ENCODE results near the gene DDT. TPM values are rescaled to one million over a fixed set of nuclear protein-coding genes. Genes with fewer than 3 reads are reported as not detected.
"Not testable (repeated sequence)": the region's sequence is repeated elsewhere in the genome, so short reads cannot be mapped to it uniquely, and the experiment has no call there.

Gene DDT
- 80.3 and 83.4 TPM in 2 replicates for total RNA-seq

DNA sequence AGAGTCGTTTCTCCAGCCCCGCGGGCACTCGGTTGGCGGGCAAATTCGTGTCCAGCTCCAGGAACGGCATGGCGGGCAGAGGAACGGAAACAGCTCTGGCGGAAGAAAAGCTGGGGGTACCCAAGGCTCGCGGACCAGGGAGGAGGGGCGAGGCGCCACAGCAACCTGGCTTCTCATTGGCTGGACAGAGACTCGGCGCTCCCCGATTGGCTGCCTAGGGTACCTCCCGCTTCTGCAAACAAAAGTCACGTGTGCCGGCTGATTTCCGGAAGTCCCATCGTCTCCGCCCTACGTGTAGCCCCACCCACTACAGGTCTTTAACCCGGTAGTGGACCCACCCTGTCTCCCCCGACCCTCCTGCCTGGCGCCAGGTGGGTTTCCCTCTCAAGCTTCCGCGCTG lies at the start of gene DDT:
TSS of gene DDT (minus strand) at position 97 of the 400 bp plus-strand sequence. CDS start at position 70, 27 bp downstream.
- Histone ChIP-seq H3K36me3 (ENCODE audit: insufficient read depth, low read length) (peaks cover 25% of the 10 kb centered on the region), H3K79me2 (ENCODE audit: insufficient read depth, low read length) (peaks cover 26% of the 10 kb centered on the region)
- H2AFZ ChIP-seq (ENCODE audit: low read length); H3K27me3 ChIP-seq (ENCODE audit: insufficient read depth, low read length); H3K4me1 ChIP-seq (ENCODE audit: insufficient read depth, low read length); DNase-seq (ENCODE audit: insufficient read length, low spot score, missing footprints); H3K4me2 ChIP-seq (ENCODE audit: insufficient read depth, low read length); H3K4me3 ChIP-seq (ENCODE audit: insufficient read depth, low read length); H3K9me3 ChIP-seq (ENCODE audit: low read depth, low read length); H4K20me1 ChIP-seq (ENCODE audit: insufficient read depth, low read length); H3K27ac ChIP-seq (ENCODE audit: low read depth, low read length): not testable (repeated sequence)

DNA sequence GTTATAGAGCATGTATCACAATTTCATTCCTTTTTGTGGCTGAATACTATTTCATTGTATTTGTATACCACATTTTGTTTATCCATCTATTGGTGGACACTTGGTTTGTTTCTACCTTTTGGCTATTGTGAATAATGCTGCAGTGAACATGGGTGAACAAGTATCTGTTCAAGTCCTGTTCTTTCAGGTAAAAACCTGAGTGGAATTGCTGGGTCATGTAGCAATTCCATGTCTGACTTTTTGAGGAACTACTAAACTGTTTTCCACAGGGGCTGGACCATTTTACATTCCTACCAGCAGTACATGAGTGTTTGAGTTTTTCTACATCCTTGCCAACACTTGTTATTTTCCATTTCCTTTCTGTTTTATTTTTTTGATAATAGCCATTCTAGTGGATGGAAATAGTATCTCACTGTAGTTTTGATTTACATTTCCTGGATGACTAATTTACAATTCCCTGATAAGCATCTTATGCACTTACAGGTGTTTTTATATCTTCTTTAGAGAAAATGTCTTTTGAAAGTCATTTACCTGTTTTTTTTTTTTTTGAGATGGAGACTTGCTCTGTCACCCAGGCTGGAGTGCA lies 49.1 kb upstream of the DDT start:
- no peak for DNase-seq (ENCODE audit: insufficient read length, low spot score, missing footprints)
- Histone ChIP-seq H3K4me3 (ENCODE audit: insufficient read depth, low read length) (no peak overlapping the region), H3K79me2 (ENCODE audit: insufficient read depth, low read length) (peaks cover 67% of the 10 kb centered on the region), H3K9me3 (ENCODE audit: low read depth, low read length) (no peaks in the 10 kb centered on the region), H4K20me1 (ENCODE audit: insufficient read depth, low read length) (peaks cover 19% of the 10 kb centered on the region), H2AFZ (ENCODE audit: low read length) (no peak overlapping the region), H3K4me1 (ENCODE audit: insufficient read depth, low read length) (no peaks in the 10 kb centered on the region), H3K27ac (ENCODE audit: low read depth, low read length) (no peak overlapping the region), H3K36me3 (ENCODE audit: insufficient read depth, low read length) (no peaks in the 10 kb centered on the region), H3K27me3 (ENCODE audit: insufficient read depth, low read length) (no peaks in the 10 kb centered on the region), H3K4me2 (ENCODE audit: insufficient read depth, low read length) (no peak overlapping the region)
- TF ChIP-seq, protein P1, sequence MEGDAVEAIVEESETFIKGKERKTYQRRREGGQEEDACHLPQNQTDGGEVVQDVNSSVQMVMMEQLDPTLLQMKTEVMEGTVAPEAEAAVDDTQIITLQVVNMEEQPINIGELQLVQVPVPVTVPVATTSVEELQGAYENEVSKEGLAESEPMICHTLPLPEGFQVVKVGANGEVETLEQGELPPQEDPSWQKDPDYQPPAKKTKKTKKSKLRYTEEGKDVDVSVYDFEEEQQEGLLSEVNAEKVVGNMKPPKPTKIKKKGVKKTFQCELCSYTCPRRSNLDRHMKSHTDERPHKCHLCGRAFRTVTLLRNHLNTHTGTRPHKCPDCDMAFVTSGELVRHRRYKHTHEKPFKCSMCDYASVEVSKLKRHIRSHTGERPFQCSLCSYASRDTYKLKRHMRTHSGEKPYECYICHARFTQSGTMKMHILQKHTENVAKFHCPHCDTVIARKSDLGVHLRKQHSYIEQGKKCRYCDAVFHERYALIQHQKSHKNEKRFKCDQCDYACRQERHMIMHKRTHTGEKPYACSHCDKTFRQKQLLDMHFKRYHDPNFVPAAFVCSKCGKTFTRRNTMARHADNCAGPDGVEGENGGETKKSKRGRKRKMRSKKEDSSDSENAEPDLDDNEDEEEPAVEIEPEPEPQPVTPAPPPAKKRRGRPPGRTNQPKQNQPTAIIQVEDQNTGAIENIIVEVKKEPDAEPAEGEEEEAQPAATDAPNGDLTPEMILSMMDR (IDR thresholded peaks at IDR 0.05; ENCODE audit: extremely low read depth, low read depth, low read length) = no peak

DNA sequence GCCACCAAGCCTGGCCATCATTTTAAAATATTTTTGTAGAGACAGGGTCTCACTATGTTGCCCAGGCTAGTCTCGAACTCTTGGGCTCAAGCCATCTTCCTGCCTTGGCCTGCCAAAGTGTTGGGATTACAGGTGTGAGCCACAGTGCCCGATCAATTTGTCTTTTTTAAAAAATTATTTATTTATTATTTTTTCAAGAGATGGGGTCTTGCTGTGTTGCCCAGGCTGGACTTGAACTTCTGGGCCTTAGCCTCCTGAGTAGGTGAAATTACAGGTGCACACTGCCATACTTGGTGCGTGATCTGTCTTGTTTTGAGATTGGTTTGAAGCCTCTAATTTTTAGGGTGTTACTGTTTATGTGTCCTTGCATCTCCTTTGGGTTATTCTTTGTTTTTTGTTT lies 47.1 kb upstream of the DDT start:
- no peak for DNase-seq (ENCODE audit: insufficient read length, low spot score, missing footprints)
- H3K4me3 ChIP-seq (ENCODE audit: insufficient read depth, low read length) = no peak overlapping the region

DNA sequence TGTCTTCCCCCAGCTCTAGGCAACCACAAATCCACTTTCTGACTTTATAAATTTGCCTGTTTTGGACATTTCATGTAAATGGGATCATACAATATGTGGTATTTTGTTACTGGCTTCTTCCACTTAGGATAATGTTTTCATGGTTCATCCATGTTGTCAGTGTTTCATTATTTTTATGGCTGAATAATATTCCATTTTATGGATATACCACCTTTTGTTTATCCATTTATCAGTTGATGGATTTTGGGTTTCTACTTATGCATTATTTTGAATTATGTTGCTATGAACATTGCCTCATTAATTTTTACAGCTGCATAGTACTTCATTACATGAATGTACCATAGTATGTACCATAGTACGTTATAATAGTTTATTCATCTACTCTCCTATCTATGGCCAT lies 41.9 kb upstream of the DDT start:
- no peak for DNase-seq (ENCODE audit: insufficient read length, low spot score, missing footprints)
- Histone ChIP-seq H3K9me3 (ENCODE audit: low read depth, low read length) (no peaks in the 10 kb centered on the region), H2AFZ (ENCODE audit: low read length) (no peak overlapping the region), H3K4me3 (ENCODE audit: insufficient read depth, low read length) (no peak overlapping the region), H3K36me3 (ENCODE audit: insufficient read depth, low read length) (peaks cover 10% of the 10 kb centered on the region), H3K79me2 (ENCODE audit: insufficient read depth, low read length) (peaks cover 73% of the 10 kb centered on the region), H3K27me3 (ENCODE audit: insufficient read depth, low read length) (no peaks in the 10 kb centered on the region), H3K27ac (ENCODE audit: low read depth, low read length) (no peak overlapping the region), H3K4me1 (ENCODE audit: insufficient read depth, low read length) (peaks cover 7% of the 10 kb centered on the region), H4K20me1 (ENCODE audit: insufficient read depth, low read length) (peaks cover 12% of the 10 kb centered on the region), H3K4me2 (ENCODE audit: insufficient read depth, low read length) (no peak overlapping the region)
- TF ChIP-seq, protein P1 (IDR thresholded peaks at IDR 0.05; ENCODE audit: extremely low read depth, low read depth, low read length) = no peak

More for the DNA sequence above, 47.1 kb upstream of the DDT start:
- Histone ChIP-seq H3K4me1 (ENCODE audit: insufficient read depth, low read length) (no peaks in the 10 kb centered on the region), H4K20me1 (ENCODE audit: insufficient read depth, low read length) (peaks cover 17% of the 10 kb centered on the region), H3K79me2 (ENCODE audit: insufficient read depth, low read length) (peaks cover 69% of the 10 kb centered on the region), H3K36me3 (ENCODE audit: insufficient read depth, low read length) (peaks cover 10% of the 10 kb centered on the region), H3K27me3 (ENCODE audit: insufficient read depth, low read length) (no peaks in the 10 kb centered on the region), H3K9me3 (ENCODE audit: low read depth, low read length) (no peaks in the 10 kb centered on the region), H2AFZ (ENCODE audit: low read length) (no peak overlapping the region), H3K4me2 (ENCODE audit: insufficient read depth, low read length) (no peak overlapping the region), H3K27ac (ENCODE audit: low read depth, low read length) (no peak overlapping the region)
- TF ChIP-seq, protein P1 (IDR thresholded peaks at IDR 0.05; ENCODE audit: extremely low read depth, low read depth, low read length) = no peak

Measured in osteoblast (primary cell).